GM12878 (cell line): ENCODE data around the gene ITGA11. TPM values are rescaled to one million over a fixed set of nuclear protein-coding genes. Genes with fewer than 3 reads are reported as not detected.

ENCODE experiments used
- ATAC-seq: fragments of 200-7000 bp; cut with Tn5 transposase; 3 replicates; pipeline ENCODE4 v1.9.1; 2020; ENCODE audit warnings: mild to moderate bottlenecking, moderate library complexity
- Bru-seq: library from RNA; stranded (reverse); fragments of 400-500 nt; gene quantifications from one replicate; lab custom pipeline; 2021; lab: Mats Ljungman, UMichigan
- BruChase-seq, 2 experiments: library from RNA; stranded (reverse); fragments of 400-500 nt; gene quantifications; one replicate each; lab custom pipeline; 2021; lab: Mats Ljungman, UMichigan
- BruUV-seq: library from RNA; stranded (reverse); fragments of 400-500 nt; replicated peaks from 2 replicates; lab custom pipeline; 2021; lab: Mats Ljungman, UMichigan
- CTCF ChIA-PET: fragments of 300-600 bp; sonication (Branson Sonifier 250); formaldehyde crosslinking; extraction: SDS; loops from one replicate; lab custom pipeline; 2021; ENCODE audit warnings: inconsistent platforms; lab: Yijun Ruan, JAX
- POLR2A ChIA-PET: fragments of 350-600 bp; formaldehyde crosslinking; extraction: SDS; loops from one replicate; lab custom pipeline; 2021; ENCODE audit warnings: inconsistent platforms; lab: Charles Lee
- RAD21 ChIA-PET: fragments of 300-600 bp; sonication (Branson Sonifier 250); formaldehyde crosslinking; loops from one replicate; lab custom pipeline; 2023; ENCODE audit warnings: antibody characterized with exemption; ENCODE audit not compliant: unreplicated experiment; lab: Charles Lee
- SMC1A ChIA-PET: fragments of 300-600 bp; sonication (Branson Sonifier 250); formaldehyde crosslinking; loops from one replicate; lab custom pipeline; 2023; ENCODE audit not compliant: unreplicated experiment, uncharacterized antibody; lab: Charles Lee
- DNase-seq: peaks from one replicate; pipeline ENCODE4 v3.0.0-alpha.2; 2011; ENCODE audit warnings: low read depth, low spot score
- FAIRE-seq: peaks from 3 replicates; lab custom pipeline; 2011; peaks lifted over from hg19 to GRCh38; lab: Jason Lieb, UNC
- H2AFZ ChIP-seq: 2 replicates; pipeline ENCODE4 v1.6.0; 2011; ENCODE audit warnings: low read depth, low read length, control low read depth; ENCODE audit not compliant: control insufficient read depth
- H3K27ac ChIP-seq: 2 replicates; pipeline ENCODE4 v1.5.1; 2011; ENCODE audit warnings: control low read depth; ENCODE audit not compliant: control insufficient read depth, insufficient read depth
- H3K27me3 ChIP-seq, 2 experiments: replicated peaks in 1 of 2; 2 replicates each; pipeline versions ENCODE4 v1.6.0 to v1.6.1; 2011; ENCODE audit warnings: low read length in 1 of 2; ENCODE audit not compliant: control insufficient read depth in 2 of 2, insufficient read depth in 2 of 2
- H3K36me3 ChIP-seq, 2 experiments: 2 replicates each; pipeline ENCODE4 v1.5.1; 2011; ENCODE audit warnings: low read length in 1 of 2; ENCODE audit not compliant: control insufficient read depth in 2 of 2, insufficient read depth in 2 of 2
- H3K4me1 ChIP-seq: 2 replicates; pipeline ENCODE4 v1.6.1; 2011; ENCODE audit warnings: mild to moderate bottlenecking, low read length, moderate library complexity, mixed read lengths; ENCODE audit not compliant: control insufficient read depth, insufficient read depth
- H3K4me2 ChIP-seq: 2 replicates; pipeline ENCODE4 v1.6.0; 2011; ENCODE audit warnings: control low read depth; ENCODE audit not compliant: control insufficient read depth, insufficient read depth
- H3K4me3 ChIP-seq: fragments of 200-600 bp; sonication (generic); 2 replicates; pipeline ENCODE4 v1.5.1; 2016
- H3K79me2 ChIP-seq: 2 replicates; pipeline ENCODE4 v1.6.0; 2011; ENCODE audit warnings: low read length; ENCODE audit not compliant: control insufficient read depth, insufficient read depth
- H3K9ac ChIP-seq: 2 replicates; pipeline ENCODE4 v1.8.0; 2011; ENCODE audit warnings: low read length, control low read depth, mixed read lengths; ENCODE audit not compliant: control insufficient read depth, insufficient read depth
- H3K9me3 ChIP-seq: replicated peaks from 3 replicates; pipeline ENCODE4 v1.5.1; 2011; ENCODE audit warnings: mild to moderate bottlenecking, low read length; ENCODE audit not compliant: control insufficient read depth, insufficient read depth
- H4K20me1 ChIP-seq: 2 replicates; pipeline ENCODE4 v1.6.0; 2011; ENCODE audit not compliant: control insufficient read depth, insufficient read depth
- EZH2 ChIP-seq: IDR thresholded peaks from 2 replicates; pipeline ENCODE4 v1.6.1; 2012; ENCODE audit warnings: low read depth, mild to moderate bottlenecking, control low read depth, inconsistent platforms, low read length, borderline replicate concordance; ENCODE audit not compliant: control insufficient read depth
- SPI1 ChIP-seq: IDR thresholded peaks from 2 replicates; pipeline ENCODE4 v1.6.1; 2011; ENCODE audit warnings: low read depth, mild to moderate bottlenecking, low read length, moderate library complexity, borderline replicate concordance; ENCODE audit not compliant: insufficient read depth
- WGBS: methylation state at CpG from one replicate; pipeline ENCODE4 v1.1.6; 2016; ENCODE audit warnings: low lambda C conversion rate; ENCODE audit not compliant: insufficient replicate concordance, insufficient coverage; ENCODE audit errors: missing lambda C conversion rate; 5-methylcytosine and 5-hydroxymethylcytosine counted together
- in situ Hi-C: fragments of 300-500 bp; cut with MboI; formaldehyde crosslinking; loops from 9 replicates; pipeline ENCODE4 v1.14.3; 2018; ENCODE audit warnings: mixed read lengths
- intact Hi-C: fragments of 100-400 bp; cut with micrococcal nuclease; formaldehyde crosslinking; loops from one replicate; pipeline ENCODE4 v1.14.2; 2022; ENCODE audit not compliant: unreplicated experiment
- long read RNA-seq, 2 experiments: library from polyadenylated mRNA; unstranded; transcript quantifications; one replicate each; pipeline ENCODE4 v2.0.0, GENCODE V29; 2019 to 2020
- polyA minus RNA-seq, 3 experiments: library from RNA; depleted of rRNA, polyadenylated mRNA; stranded (reverse); fragments of >200 nt; gene quantifications; 2 replicates each; pipeline ENCODE4 v1.2.3, GENCODE V29; 2011
- polyA plus RNA-seq, 11 experiments: library from polyadenylated mRNA; depleted of rRNA in 4 of 11; unstranded in 6 of 11; stranded (reverse) in 5 of 11; fragments of >200 nt; fragmentation: Nextera tagmentation in 4 of 11; fragmentation: Illumina TruSeq in 1 of 11; extraction: Ambion mirVana in 4 of 11; extraction: Trizol in 1 of 11; gene quantifications; 1 replicate in 1 of 11; 2 replicates in 10 of 11; pipeline versions ENCODE4 v1.2.1 to v1.2.3, GENCODE V29; 2011 to 2016; ENCODE audit warnings: inconsistent platforms in 2 of 11, missing spikeins in 2 of 11, low read depth in 1 of 11
- total RNA-seq, 4 experiments: library from RNA; depleted of rRNA in 3 of 4; stranded (reverse); fragments of >200 nt in 3 of 4; fragmentation: Illumina TruSeq in 1 of 4; extraction: Trizol in 1 of 4; gene quantifications; 2 replicates each; pipeline versions ENCODE4 v1.2.1 to v1.2.3, GENCODE V29; 2013 to 2021

The ITGA11 gene, protein sequence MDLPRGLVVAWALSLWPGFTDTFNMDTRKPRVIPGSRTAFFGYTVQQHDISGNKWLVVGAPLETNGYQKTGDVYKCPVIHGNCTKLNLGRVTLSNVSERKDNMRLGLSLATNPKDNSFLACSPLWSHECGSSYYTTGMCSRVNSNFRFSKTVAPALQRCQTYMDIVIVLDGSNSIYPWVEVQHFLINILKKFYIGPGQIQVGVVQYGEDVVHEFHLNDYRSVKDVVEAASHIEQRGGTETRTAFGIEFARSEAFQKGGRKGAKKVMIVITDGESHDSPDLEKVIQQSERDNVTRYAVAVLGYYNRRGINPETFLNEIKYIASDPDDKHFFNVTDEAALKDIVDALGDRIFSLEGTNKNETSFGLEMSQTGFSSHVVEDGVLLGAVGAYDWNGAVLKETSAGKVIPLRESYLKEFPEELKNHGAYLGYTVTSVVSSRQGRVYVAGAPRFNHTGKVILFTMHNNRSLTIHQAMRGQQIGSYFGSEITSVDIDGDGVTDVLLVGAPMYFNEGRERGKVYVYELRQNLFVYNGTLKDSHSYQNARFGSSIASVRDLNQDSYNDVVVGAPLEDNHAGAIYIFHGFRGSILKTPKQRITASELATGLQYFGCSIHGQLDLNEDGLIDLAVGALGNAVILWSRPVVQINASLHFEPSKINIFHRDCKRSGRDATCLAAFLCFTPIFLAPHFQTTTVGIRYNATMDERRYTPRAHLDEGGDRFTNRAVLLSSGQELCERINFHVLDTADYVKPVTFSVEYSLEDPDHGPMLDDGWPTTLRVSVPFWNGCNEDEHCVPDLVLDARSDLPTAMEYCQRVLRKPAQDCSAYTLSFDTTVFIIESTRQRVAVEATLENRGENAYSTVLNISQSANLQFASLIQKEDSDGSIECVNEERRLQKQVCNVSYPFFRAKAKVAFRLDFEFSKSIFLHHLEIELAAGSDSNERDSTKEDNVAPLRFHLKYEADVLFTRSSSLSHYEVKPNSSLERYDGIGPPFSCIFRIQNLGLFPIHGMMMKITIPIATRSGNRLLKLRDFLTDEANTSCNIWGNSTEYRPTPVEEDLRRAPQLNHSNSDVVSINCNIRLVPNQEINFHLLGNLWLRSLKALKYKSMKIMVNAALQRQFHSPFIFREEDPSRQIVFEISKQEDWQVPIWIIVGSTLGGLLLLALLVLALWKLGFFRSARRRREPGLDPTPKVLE
- 0.07 and 0.40 TPM in 2 replicates for total RNA-seq (2013; cell fraction: nucleolus; rRNA removed)
- total RNA-seq (2014; rRNA removed), result under 0.01 and 0.11 TPM in 2 replicates
- total RNA-seq (2014; rRNA removed; fragmentation: Illumina TruSeq; extraction: Trizol), result under 0.01 TPM in 1 of 2 replicates, not detected in the other
- 0.13 TPM in 1 of 2 replicates, not detected in the other for total RNA-seq (2021)
- 0.03 TPM for polyA plus RNA-seq (2011; ENCODE audit: low read depth)
- polyA plus RNA-seq (2011; rRNA removed), result 0.24 and 0.49 TPM in 2 replicates
- polyA plus RNA-seq (2011; cell fraction: cytosol; rRNA removed), result 0.23 and 0.49 TPM in 2 replicates
- polyA plus RNA-seq (2011; cell fraction: nucleus; rRNA removed), result 0.96 and 1.0 TPM in 2 replicates
- polyA plus RNA-seq (2012), result 0.03 and 0.05 TPM in 2 replicates
- polyA plus RNA-seq (2014; fragmentation: Illumina TruSeq; extraction: Trizol), result 0.10 TPM in 1 of 2 replicates, not detected in the other
- under 1 TPM; 0.03 to 0.04 TPM for polyA plus RNA-seq (2014; fragmentation: Nextera tagmentation; extraction: Ambion mirVana)
- polyA plus RNA-seq (2014; rRNA removed), result 0.36 TPM in 1 of 2 replicates, not detected in the other
- polyA plus RNA-seq (2016; fragmentation: Nextera tagmentation; extraction: Ambion mirVana), result under 1 TPM; 0.13 to 0.18 TPM
- polyA minus RNA-seq (2011; rRNA and poly(A)+ RNA removed), result 0.41 and 0.73 TPM in 2 replicates
- 0.42 TPM in 1 of 2 replicates, not detected in the other for polyA minus RNA-seq (2011; cell fraction: cytosol; rRNA and poly(A)+ RNA removed)
- polyA minus RNA-seq (2011; cell fraction: nucleus; rRNA and poly(A)+ RNA removed), result 0.12 and 0.57 TPM in 2 replicates
- percentile 26 among the genes with signal in this experiment for Bru-seq, nascent RNA
- percentile 25 among the genes with signal in this experiment for BruChase-seq, experiment 1, labeled RNA remaining after a 6-hour chase
- percentile 21 among the genes with signal in this experiment for BruChase-seq, experiment 2, labeled RNA remaining after a 2-hour chase
- long read RNA-seq, experiment 1, partial matches to known transcripts, result 1 of 1 reads
- long read RNA-seq, experiment 1, other reads (novel, unspliced or antisense), result 0 of 1 reads
- long read RNA-seq, experiment 2, partial matches to known transcripts, result 0 of 1 reads
- long read RNA-seq, experiment 2, other reads (novel, unspliced or antisense), result 1 of 1 reads

GRCh38 chr15:68431792-68432401 is at the start of gene ITGA11:
Gene ITGA11 (minus strand): TSS chr15:68432163. CDS start chr15:68432066, 97 bp downstream.
- in situ Hi-C loops, result no loop called here
- 10% methylated on average over 47 of the region's 49 CpGs for WGBS

More at GRCh38 chr15:68431792-68432401, at the start of gene ITGA11:
- H4K20me1 ChIP-seq, result no peaks in the 10 kb centered on the region
- ChIA-PET CTCF (no interaction called here), RAD21 (no interaction called here), SMC1A (no interaction called here), POLR2A (interaction anchor here (0.6 kb wide), 1 partner anchor 278 kb away, joined by 5 read pairs; no protein-coding TSS in a partner anchor)
- no peak within 1 kb of the TSS for H3K4me3 ChIP-seq
- peak; percentile 95 for ATAC-seq
- H3K4me1 ChIP-seq, result no peaks in the 10 kb centered on the region
- BruUV-seq, result no TSS peak
- H3K79me2 ChIP-seq, result no peaks in the 10 kb centered on the region
- no peaks in the 10 kb centered on the region for H3K9me3 ChIP-seq
- peak within 1 kb of the TSS; percentile 17; the same call in 1 of the 2 replicates for H3K4me2 ChIP-seq
- no peak for FAIRE-seq
- intact Hi-C loops, result no loop called here
- H3K27ac ChIP-seq, result no peak within 1 kb of the TSS
- peaks cover 11 to 18% of the 10 kb centered on the region in 2 experiments for H3K27me3 ChIP-seq
- H3K36me3 ChIP-seq, result no peaks in the 10 kb centered on the region
- TF ChIP-seq EZH2 (no peak), SPI1 (0 out of 2 replicates have a peak, but pooled peaks have one; percentile 4)
- no peak within 1 kb of the TSS for H3K9ac ChIP-seq
- H2AFZ ChIP-seq, result no peak within 1 kb of the TSS
- no peak for DNase-seq
